SK-MEL-5 (cell line): Measurements from ENCODE around the gene HOXC10. TPM values are rescaled to one million over a fixed set of nuclear protein-coding genes. Genes with fewer than 3 reads are reported as not detected.
A peak's percentile ranks its signal among the peaks of the same experiment; 100 is the strongest.

Source experiments
- DNase-seq: peaks from one replicate; pipeline ENCODE4 v3.0.0-alpha.2; 2016; ENCODE audit warnings: low read depth, low spot score
- in situ Hi-C: cut with HindIII; loops from 2 replicates; pipeline ENCODE4 v1.10.0; 2016; ENCODE audit warnings: low sequenced_read_pairs, high pct_unique_total_duplicates, low pct_unique_long_range_greater_than_20kb
- total RNA-seq: library from RNA; depleted of rRNA; stranded (reverse); fragments of >200 nt; shearing (Covaris generic); gene quantifications from 2 replicates; pipeline ENCODE4 v1.2.3, GENCODE V29; 2014

HOXC10 gene
- total RNA-seq, 1 experiment from 2014 or later, result 0.53 TPM

DNA sequence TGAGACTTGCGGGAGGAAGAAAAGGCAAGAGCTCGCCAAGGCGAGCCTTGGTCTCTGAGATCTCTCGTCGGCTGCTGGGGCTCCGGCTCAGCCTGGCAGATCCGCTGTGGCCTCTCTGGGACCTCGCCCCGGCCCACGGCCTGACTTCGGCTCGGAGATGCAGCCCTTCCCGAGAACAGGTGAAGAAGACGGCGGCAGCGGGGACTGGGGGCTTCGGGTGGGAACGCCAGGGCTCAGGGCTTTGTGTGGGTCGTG, 9.0 kb downstream of the HOXC10 start:
- no peak for DNase-seq
- in situ Hi-C loops, result no loop called here

DNA sequence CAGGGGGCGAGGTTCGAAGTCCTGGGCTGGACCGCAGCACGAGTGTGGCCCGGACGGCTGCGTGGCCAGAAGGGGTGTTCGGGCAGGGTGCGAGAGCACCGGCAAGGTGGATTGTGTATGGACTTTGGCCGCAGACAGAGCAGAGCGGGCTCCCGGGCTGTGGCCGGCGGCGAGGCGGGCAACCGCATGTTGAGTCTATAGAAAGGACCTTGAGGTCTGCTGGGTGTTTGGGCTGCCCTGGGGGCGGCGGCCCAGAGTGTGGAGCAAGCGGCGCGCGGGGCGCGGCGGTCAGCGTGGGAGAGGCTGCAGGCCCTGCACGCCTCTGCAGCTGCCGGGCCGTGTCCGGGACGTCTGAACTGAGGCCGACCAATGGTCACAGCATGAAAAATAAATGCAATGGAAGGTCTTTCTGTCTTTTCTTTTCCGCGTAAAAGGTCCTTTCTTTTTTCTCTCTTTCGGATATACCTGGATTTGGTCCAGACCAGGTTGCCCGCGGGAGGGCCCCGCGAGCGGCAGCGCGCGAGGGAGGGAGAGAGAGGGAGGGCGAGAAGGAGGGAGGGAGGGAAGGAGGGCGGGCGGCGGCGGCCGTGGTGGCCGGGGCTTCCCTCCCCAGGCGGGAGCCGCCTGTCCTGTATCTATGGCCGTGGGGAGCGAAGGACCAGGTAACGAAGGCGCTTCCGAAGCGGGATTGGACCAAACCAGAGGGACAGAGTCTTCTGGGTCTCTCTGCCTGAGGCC, 9.5 kb downstream of the HOXC10 start:
- in situ Hi-C loops, result no loop called here
- no peak for DNase-seq

DNA sequence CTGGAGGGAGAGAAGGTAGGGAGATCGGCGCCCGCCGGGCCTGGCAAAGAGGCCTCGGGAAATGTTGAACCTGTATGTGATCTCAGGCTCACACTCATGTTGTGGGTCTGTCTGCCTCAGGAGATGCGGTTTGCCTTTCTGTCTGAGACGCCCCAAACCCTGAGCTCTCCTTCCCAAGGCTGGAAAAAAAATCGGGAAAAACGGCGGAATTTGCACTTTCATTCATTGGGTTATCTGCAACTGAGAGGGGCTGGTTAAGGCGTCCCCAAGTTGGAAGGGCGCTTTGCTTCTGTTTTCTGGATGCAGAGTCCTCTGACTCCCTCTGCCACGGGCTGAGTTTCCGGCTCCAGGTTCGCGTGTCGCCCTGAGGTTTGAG, 10.0 kb downstream of the HOXC10 start:
- no peak for DNase-seq
- in situ Hi-C loops, result no loop called here

DNA sequence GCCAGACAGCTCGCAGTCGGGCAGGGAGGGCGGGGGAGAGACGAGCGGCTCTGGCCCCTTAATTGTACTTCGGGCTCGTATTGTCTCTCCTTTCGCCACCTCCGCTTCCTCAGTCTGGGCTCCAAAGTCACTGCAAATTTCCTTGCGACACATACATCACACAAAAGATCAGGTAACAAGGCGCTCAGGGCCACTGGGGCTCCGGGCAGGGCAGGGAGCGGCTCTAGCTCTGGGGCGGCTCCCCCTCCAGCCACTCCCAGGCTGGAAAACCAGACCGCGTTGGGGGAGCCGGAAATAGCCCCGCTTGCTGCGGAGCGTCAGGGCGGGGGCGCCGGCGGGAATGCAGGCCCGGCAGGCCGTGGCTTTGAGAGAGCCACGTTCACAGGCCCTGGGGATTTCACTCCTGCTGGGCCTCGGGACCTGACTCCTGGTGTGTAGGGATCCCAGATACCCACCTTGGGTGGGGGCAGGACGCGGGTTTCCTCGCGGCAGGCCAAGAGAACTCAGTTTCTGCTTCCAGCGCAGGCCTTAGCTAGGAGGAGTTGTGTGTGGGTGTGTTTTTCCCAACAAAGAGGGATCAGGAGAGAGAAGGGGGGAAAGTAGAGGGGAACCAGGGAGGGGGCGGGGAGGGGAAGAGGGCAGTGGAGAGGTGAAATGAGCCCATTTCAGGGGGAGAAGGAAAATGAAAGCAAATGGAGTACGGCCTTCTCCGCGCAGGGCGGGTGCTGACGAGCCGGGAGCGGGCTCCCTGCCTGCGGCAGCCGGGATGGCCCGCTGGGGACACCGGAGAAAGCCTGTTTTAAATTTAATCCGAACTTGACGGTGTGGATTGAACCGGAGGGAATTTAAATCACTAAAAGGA, 10.7 kb downstream of the HOXC10 start:
- in situ Hi-C loops, result no loop called here
- DNase-seq, result no peak

DNA sequence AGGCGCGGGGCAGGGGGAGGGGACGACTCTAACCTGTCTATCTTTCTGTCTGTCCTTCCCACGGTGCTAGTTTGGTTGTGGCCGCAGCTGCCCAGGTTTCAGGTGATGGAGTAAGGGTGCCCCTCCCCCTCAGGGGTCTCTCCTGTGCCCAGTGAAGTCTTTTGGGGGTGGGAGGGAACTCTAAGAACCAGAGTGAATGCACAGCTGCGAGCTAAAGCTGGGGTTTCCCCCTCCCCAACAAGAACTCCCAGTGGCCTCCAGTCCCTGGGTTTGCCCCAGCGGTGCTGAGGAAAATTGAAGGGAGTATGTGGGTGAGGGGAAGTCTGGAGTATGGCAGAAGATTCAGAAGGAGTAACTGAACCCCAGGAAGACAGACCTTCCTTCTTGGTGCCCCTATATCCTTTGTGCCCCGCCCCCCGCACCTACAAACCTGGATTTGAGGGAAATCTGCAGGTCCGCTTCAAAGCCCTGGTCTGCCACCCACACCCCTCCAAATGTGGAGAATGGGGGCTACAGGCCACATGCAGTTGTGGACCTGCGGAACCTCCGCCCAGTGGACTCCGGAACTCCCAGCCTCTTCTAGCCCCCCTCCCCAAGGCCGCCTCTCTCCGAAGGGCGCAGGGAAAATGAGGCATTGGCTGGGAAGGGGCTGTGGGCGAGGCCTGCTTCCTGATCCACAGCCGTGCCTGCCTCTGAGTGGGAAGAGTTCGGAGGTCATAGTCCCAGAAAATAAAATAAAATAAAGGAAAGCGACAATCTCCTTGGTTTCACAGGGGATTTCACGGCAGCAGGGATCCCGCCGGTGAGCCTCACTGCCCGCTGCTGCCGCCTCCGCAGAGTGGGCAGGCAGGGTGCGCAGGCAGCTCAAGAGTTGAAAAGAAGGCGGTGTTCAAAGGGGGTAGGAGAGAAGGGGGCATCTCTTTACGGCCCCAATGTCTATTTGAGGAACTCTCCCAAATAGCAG, 11.6 kb downstream of the HOXC10 start:
- DNase-seq, result no peak
- in situ Hi-C loops, result no loop called here

DNA sequence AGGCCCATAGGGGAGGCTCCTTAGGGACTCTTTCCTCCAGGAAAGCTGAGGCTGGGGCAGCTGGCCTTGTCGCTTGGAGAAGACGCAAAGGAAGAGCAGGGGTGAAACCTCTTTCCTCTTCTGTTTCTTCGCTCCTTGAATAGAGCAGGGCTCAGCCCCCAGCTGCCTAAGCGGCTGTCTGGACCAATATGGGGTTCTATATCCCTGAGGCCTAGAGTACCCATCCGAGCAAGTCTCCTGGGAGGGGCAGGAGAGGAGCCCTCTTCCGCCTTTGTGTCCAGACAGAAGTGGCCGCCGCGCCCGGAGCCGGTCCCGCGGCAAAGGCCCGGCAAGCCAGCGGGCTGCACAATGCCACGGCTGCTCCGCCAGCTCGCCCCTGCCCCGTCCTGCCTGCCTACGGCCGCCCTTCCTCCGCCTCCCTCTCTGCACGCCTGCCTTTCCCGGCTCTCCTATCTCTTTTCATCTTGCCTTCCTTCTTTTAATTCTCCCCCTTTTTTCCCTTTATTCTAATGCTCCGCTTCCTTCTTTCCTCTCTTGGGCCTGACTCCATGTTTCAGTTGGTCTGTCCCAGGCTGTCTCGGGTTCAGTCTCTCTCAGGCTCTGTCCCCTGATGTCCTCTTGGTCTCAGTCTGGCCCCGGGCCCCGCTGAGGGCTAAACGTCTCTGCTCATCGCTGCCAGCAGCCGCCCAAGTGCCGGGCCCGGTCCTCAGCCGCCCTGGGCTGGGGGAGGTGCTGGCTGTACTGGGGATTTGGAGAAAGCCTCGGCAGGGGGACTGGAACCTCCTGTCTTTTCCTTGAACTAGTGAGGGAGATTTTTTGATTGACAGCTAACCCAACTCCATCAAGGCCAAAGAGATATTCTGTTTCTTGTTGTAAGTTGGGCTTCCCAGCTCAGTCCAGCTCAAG, 12.5 kb downstream of the HOXC10 start:
- DNase-seq, result no peak
- in situ Hi-C loops, result no loop called here

DNA sequence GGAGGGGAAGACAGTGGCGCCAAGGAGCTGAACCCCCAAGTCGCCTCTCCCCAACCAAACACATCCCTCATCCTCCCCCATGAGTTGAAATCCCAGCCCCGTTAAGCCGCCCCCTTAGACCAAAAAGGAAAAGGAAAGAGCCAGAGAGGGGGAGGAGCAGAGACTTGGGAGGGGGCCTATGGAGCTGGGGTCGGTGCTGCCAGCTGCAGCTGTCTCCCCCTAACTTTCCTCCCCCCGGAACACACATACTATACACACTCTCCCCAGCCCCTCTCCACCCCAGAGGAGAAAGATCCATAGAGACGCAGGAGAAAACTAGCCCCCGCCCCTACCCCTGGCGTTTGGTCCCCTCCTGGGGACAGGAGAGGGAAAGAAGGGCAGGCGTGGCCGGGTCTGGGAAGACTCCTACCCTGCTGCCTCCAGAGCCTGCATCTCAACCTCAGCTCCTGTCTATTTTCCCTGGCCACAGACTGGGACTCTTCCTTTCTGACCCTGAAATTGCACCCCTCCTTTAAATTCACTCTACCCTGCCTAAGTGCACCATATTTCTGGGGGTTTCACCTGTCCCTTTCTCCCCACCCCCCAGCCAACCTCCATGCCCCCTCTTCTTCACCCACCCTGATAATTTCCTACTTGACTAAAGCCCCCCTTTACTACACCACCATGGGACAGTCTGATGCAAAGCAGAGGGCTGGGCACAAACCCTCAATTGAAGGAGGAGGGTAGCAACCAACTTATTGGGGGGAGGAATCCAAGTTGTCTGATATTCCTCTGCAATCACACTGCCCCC, 13.4 kb downstream of the HOXC10 start:
- in situ Hi-C loops, result no loop called here
- DNase-seq, result no peak

DNA sequence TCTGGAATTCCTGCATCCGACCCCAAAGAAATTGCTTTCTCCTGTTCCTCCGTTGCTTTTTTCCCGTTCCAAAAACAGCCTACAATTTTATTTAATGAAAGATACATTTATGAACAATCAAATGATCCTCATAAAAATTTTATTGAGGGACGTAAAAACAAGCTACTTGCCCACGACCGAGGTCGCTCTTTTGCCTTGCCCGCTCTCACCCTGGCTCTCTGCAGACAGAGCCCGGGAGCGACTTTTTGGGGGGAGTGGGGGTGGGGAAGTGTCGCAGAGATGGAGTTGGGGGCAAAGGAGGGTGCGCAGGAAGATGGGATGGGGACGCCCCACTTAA, 13.9 kb downstream of the HOXC10 start:
- no peak for DNase-seq
- in situ Hi-C loops, result no loop called here

DNA sequence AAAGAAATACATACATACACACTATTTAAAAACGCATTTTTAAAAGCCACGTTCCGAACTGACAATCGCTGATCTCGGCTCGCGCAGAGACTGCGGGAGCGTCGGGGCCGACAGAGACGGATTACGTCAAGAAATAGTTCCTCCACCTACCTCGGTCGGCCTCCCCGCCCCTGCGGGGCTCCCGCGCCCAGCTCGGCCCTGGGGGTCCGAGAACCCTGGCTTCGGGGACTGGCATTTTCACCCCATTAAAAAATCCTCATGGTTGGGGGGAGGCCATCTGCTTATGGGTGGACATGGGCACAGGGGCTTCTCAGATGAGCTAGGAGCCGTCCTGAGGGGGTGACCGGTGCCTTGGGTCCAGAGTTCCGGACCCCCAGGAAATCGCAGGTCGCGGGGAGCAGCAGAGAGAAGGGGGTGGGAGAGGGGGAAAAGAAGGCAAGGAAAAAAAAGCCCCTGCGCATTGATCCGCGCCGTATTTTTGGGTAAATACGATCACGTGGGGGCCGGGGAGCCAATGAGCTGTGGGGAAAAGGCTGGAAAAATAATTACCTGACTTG, 14.7 kb downstream of the HOXC10 start:
- in situ Hi-C loops, result no loop called here
- DNase-seq, result peak; percentile 79

DNA sequence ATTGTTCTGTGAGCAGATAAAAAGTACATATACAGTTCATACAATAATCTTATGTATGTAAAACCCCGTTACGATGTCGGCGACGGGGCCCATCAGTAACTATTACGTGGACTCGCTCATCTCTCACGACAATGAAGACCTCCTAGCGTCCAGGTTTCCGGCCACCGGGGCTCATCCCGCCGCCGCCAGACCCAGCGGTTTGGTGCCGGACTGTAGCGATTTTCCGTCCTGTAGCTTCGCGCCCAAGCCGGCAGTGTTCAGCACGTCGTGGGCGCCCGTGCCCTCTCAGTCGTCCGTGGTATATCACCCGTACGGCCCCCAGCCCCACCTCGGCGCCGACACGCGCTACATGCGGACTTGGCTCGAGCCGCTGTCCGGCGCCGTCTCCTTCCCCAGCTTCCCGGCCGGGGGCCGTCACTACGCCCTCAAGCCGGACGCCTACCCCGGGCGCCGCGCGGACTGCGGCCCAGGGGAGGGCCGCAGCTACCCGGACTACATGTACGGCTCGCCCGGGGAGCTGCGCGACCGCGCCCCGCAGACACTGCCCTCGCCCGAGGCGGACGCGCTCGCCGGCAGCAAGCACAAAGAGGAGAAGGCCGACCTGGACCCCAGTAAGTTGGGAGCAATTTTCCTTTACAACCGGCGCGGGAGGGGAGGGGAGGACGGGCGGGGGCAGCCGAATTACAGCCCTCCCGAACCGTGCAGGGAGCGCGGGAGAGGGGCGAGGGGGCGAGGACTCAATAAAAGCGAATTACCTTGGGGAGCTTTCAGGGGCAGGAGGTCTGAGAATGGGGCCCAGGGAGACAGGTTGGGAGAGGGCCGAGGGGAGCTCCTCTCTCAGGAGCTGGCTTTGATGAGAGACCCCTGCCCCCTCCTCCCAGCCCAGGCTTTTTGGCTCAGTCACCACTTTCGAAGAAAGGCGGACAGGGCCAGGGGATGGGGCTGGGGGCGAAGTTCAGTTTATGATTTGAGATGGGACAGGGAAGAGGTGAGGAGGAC, 15.5 kb downstream of the HOXC10 start, which contains the start of gene HOXC9:
Gene HOXC9 (plus strand): TSS at position 46 of the 999 bp plus-strand sequence. CDS start 28 bp downstream, at position 74.
- in situ Hi-C loops, result no loop called here
- DNase-seq, result no peak

DNA sequence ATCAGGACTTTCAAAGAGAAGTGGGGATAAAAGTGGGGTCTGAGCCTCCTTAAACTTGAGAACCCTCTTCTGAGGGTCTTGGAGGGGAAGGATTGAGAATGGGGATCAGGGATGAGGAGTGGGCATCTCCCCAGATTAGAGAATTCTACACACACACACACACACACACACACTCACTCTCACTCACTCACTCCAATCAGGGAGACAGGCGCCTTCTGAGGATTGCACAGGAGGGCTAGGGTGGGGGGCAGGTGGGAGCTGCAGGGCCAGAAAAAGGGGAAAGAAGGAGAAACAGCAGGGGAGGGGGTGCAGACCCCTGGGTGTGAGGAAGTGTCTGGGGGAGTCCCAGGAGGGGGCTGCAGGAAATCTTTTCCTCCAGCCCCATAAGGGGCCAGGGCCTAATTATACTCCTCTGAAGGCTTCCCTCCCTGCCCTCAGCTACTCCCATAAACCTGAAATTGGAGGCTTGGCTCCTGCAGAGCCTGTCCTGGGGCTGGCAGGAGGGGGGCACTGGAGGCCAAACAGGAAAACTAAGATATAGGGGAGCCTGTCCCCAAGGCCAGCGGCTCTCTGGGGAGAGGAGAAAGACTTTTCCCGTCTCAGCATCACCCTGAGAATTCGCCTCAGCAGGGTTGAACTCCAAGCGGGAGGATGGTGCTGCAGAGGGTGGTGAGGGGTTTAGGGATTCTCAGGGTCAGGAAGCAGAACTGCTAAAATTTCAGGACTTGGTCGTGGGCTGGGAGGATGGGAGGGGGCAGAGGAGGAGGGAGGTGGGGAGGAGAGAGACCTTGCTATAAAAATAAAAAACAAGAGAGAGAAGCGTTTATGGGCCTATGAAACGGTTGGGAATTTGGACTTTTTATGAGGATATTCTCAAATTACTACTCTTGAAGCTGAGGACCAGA, 16.6 kb downstream of the HOXC10 start:
- DNase-seq, result no peak
- in situ Hi-C loops, result no loop called here

DNA sequence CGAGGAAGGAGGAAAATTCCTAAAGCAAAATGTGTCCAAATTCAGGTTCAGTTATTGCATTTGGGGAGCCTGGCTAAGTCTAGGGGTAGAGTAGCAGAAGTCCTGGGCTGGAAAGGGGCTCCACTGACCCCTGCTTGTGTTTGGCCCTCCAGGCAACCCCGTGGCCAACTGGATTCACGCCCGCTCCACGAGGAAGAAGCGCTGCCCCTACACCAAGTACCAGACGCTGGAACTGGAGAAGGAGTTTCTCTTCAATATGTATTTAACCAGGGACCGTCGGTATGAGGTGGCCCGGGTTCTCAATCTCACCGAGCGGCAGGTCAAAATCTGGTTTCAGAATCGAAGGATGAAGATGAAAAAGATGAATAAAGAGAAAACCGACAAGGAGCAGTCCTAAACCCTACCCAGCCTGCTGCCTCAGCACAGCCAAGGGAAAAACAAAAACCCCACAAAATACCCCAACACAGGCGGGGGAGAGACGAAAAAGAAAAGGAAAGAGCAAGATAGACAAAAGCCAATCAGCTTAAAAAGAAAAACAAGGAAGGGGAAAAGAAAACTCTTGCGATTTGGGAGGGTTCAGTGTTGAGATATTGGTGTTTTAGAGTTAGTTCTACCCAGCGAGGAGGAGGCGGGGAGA, 17.4 kb downstream of the HOXC10 start:
- DNase-seq, result no peak
- in situ Hi-C loops, result no loop called here

DNA sequence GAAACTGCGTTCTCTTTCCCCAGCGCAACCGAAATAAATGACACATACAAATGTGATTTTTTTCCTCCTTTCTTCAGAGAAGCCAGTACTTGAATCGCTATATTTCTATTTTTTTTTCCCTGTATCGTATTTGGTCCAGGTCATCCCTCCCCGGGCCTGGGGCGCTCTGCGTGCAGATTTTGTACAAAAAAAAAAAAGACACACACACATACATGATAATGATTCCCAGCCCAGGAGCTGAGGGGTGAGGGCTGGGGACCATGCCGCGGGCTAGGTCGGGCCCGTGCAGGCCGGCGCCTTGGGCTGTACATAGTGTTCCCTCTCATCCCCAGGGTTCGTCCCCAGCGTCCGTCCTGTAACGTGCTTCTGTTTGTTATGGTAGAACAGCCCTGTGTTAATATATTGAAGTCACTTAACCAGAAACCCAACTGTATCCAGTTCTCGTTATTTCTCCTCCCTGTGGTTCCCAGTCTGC, 18.0 kb downstream of the HOXC10 start:
- in situ Hi-C loops, result no loop called here
- no peak for DNase-seq

DNA sequence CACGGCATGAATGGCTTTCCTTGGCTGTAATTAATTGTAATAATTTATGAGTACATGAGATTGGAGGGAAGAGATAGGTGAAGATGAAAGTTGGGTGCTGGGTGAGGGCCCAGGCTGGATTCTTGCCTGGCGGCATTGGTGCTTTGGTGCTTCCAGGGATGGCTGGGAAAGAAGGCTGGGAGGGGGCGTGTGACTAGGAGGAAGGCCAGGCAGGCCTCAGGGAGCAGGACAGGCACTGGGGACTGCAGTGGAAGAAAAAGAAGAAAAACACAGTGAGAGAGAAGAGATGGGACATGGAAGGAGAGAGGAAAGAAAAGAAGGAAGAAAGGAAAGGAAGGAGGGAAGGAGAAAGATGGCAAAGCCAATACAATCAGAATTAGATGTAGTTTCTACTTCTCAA, 18.7 kb downstream of the HOXC10 start:
- no peak for DNase-seq
- in situ Hi-C loops, result no loop called here
